K562 (cell line): ENCODE data around the gene ACTR8. TPM values are rescaled to one million over a fixed set of nuclear protein-coding genes. Genes with fewer than 3 reads are reported as not detected.
A peak's percentile ranks its signal among the peaks of the same experiment; 100 is the strongest.

Experiments used
- COPS2 ChIP-seq: fragments of 450-650 bp; conservative IDR thresholded peaks from 2 replicates; pipeline ENCODE4 v1.6.1; 2016; ENCODE audit warnings: mild to moderate bottlenecking, moderate library complexity
- EP300 ChIP-seq: IDR thresholded peaks from 2 replicates; pipeline ENCODE4 v1.6.1; 2012; ENCODE audit warnings: low read length, improper control_type of control experiment
- HCFC1 ChIP-seq: IDR thresholded peaks from 2 replicates; pipeline ENCODE4 v1.6.1; 2012; ENCODE audit warnings: low read depth, low read length, improper control_type of control experiment
- HNRNPUL1 ChIP-seq: fragments of 200-400 bp; formaldehyde crosslinking; IDR thresholded peaks from 2 replicates; pipeline ENCODE4 v1.6.1; 2017; ENCODE audit warnings: low read length
- JUND ChIP-seq, 2 experiments: IDR thresholded peaks; 2 replicates in 1 of 2; 3 replicates in 1 of 2; pipeline ENCODE4 v1.6.1; 2011; ENCODE audit warnings: borderline replicate concordance in 2 of 2, low read depth in 2 of 2, low read length in 2 of 2, improper control_type of control experiment in 1 of 2, missing biosample characterization in 1 of 2, missing genetic modification characterization in 1 of 2, missing genetic modification reagents in 1 of 2
- KDM4B ChIP-seq, 2 experiments: fragments of 450-650 bp in 1 of 2; sonication (generic) in 1 of 2; IDR thresholded peaks; 2 replicates each; pipeline ENCODE4 v1.6.1; 2016 to 2017; ENCODE audit warnings: borderline replicate concordance in 2 of 2, antibody characterized with exemption in 1 of 2, low read depth in 1 of 2, mild to moderate bottlenecking in 1 of 2
- NKRF ChIP-seq: fragments of 450-650 bp; IDR thresholded peaks from 2 replicates; pipeline ENCODE4 v1.6.1; 2016; ENCODE audit warnings: borderline replicate concordance
- NR4A1 ChIP-seq, 2 experiments: fragments of 250-450 bp in 1 of 2; fragments of 450-650 bp in 1 of 2; sonication (Bioruptor Pico) in 1 of 2; IDR thresholded peaks; 2 replicates each; pipeline versions ENCODE4 v1.4.0 to v1.6.1; 2016 to 2020; ENCODE audit warnings: mild to moderate bottlenecking in 2 of 2, missing compliant biosample characterization in 1 of 2, missing genetic modification characterization in 1 of 2, moderate library complexity in 1 of 2
- NUFIP1 ChIP-seq: fragments of 450-650 bp; IDR thresholded peaks from 2 replicates; pipeline ENCODE4 v1.6.1; 2018; ENCODE audit not compliant: partially characterized antibody
- PTTG1 ChIP-seq: fragments of 450-650 bp; IDR thresholded peaks from 2 replicates; pipeline ENCODE4 v1.6.1; 2016; ENCODE audit warnings: low read depth, mild to moderate bottlenecking, missing genetic modification characterization, missing compliant biosample characterization
- SREBF2 ChIP-seq: sonication (generic); formaldehyde crosslinking; IDR thresholded peaks from 2 replicates; pipeline ENCODE4 v1.4.0; 2020; ENCODE audit warnings: mild to moderate bottlenecking, missing genetic modification reagents
- SRSF9 ChIP-seq: fragments of 200-400 bp; formaldehyde crosslinking; IDR thresholded peaks from 2 replicates; pipeline ENCODE4 v1.6.1; 2017; ENCODE audit warnings: low read depth, low read length, borderline replicate concordance
- TBL1XR1 ChIP-seq, 2 experiments: IDR thresholded peaks; 2 replicates each; pipeline ENCODE4 v1.6.1; 2012; ENCODE audit warnings: improper control_type of control experiment in 2 of 2, low read length in 2 of 2, mild to moderate bottlenecking in 1 of 2
- TCF7 ChIP-seq: sonication (generic); IDR thresholded peaks from 2 replicates; pipeline ENCODE4 v1.6.1; 2016; ENCODE audit warnings: antibody characterized with exemption, borderline replicate concordance
- TSHZ1 ChIP-seq: fragments of 250-450 bp; sonication (Bioruptor Pico); IDR thresholded peaks from 2 replicates; pipeline ENCODE4 v1.4.0; 2020; ENCODE audit warnings: mild to moderate bottlenecking, moderate library complexity
- U2AF2 ChIP-seq: fragments of 200-400 bp; formaldehyde crosslinking; optimal IDR thresholded peaks from 2 replicates; pipeline ENCODE3; 2017; ENCODE audit warnings: low read depth, mild to moderate bottlenecking, low read length
- ZEB2 ChIP-seq: fragments of 450-650 bp; IDR thresholded peaks from 2 replicates; pipeline ENCODE4 v1.6.1; 2016
- ZNF311 ChIP-seq: fragments of 250-450 bp; sonication (Bioruptor Pico); IDR thresholded peaks from 2 replicates; pipeline ENCODE4 v1.4.0; 2020; ENCODE audit warnings: mild to moderate bottlenecking, moderate library complexity
- ZNF764 ChIP-seq: fragments of 250-450 bp; sonication (Bioruptor Pico); IDR thresholded peaks from 2 replicates; pipeline ENCODE4 v1.4.0; 2020; ENCODE audit warnings: low read depth, mild to moderate bottlenecking, moderate library complexity
- ZNF778 ChIP-seq: fragments of 450-650 bp; formaldehyde crosslinking; IDR thresholded peaks from 2 replicates; pipeline ENCODE4 v1.4.0; 2020; ENCODE audit warnings: mild to moderate bottlenecking, moderate library complexity
- polyA plus RNA-seq, 8 experiments: library from polyadenylated mRNA; depleted of rRNA in 4 of 8; stranded (reverse) in 5 of 8; unstranded in 3 of 8; fragments of >200 nt; fragmentation: Nextera tagmentation in 2 of 8; fragmentation: Illumina TruSeq in 1 of 8; extraction: Ambion mirVana in 2 of 8; extraction: Trizol in 1 of 8; gene quantifications; 2 replicates each; pipeline versions ENCODE4 v1.2.1 to v1.2.3, GENCODE V29; 2011 to 2014; ENCODE audit warnings: inconsistent platforms in 1 of 8, missing spikeins in 1 of 8
- total RNA-seq, 7 experiments: library from RNA; depleted of rRNA in 6 of 7; stranded (reverse); fragments of >200 nt in 6 of 7; fragmentation: Illumina TruSeq in 2 of 7; extraction: Trizol in 2 of 7; gene quantifications; 2 replicates each; pipeline versions ENCODE4 v1.2.1 to v1.2.3, GENCODE V29; 2011 to 2021; ENCODE audit warnings: low replicate concordance in 1 of 7

ACTR8 gene
- total and polyA plus RNA-seq, 9 of the 15 experiments (the other 6 are each of a cell fraction or from before 2014, with no cell fraction given), result 4.8 to 24.2 (median 17.5) TPM

- TF ChIP-seq NKRF (peak; percentile 28; the same call in 1 of the 2 replicates), U2AF2 (no peak), PTTG1 (tag) (no peak), ZEB2 (no peak), COPS2 (no peak), HNRNPUL1 (no peak), TCF7 (no peak), ZNF778 (CRISPR knock-in tag) (no peak), NR4A1 (CRISPR knock-in tag; IDR thresholded peaks at IDR 0.05) (no peak), NR4A1 (tag; IDR thresholded peaks at IDR 0.05) (no peak), SRSF9 (no peak), SREBF2 (CRISPR knock-in tag) (no peak), NUFIP1 (no peak), TBL1XR1 (IDR thresholded peaks at IDR 0.05; ENCODE audit: low read length in 2 of 2) (no peak), KDM4B (IDR thresholded peaks at IDR 0.05; ENCODE audit: borderline replicate concordance in 2 of 2, low read depth in 1 of 2) (peak in 1 of 2 experiments; percentile 76; a peak in 1 of 4 replicates), EP300 (no peak), TSHZ1 (CRISPR knock-in tag) (no peak), ZNF311 (no peak), JUND (IDR thresholded peaks at IDR 0.05; ENCODE audit: borderline replicate concordance, low read depth, low read length) (no peak), JUND (tag; IDR thresholded peaks at IDR 0.05; ENCODE audit: borderline replicate concordance, low read depth, low read length) (no peak), ZNF764 (CRISPR knock-in tag) (no peak), HCFC1 (peak; percentile 73)
Measured at GRCh38 chr3:53881691-53882593, at the start of gene ACTR8 (continued).
